MCF 10A (cell line): ENCODE measurements around the gene CHODL. TPM values are rescaled to one million over a fixed set of nuclear protein-coding genes. Genes with fewer than 3 reads are reported as not detected.

ENCODE experiments used
- BruUV-seq: library from RNA; stranded (reverse); fragments of 400-500 nt; replicated peaks from 2 replicates; lab custom pipeline; 2021; lab: Mats Ljungman, UMichigan
- CTCF ChIA-PET: fragments of 300-600 bp; sonication (Branson Sonifier 250); formaldehyde crosslinking; extraction: SDS; loops from one replicate; lab custom pipeline; 2021; ENCODE audit warnings: antibody characterized with exemption, inconsistent platforms; lab: Yijun Ruan, JAX
- POLR2A ChIA-PET: fragments of 300-600, 350-650 bp; sonication (Branson Sonifier 250); formaldehyde crosslinking; extraction: SDS; loops from one replicate; lab custom pipeline; 2020; ENCODE audit warnings: antibody characterized with exemption, inconsistent platforms; lab: Yijun Ruan, JAX
- DNase-seq: peaks from one replicate; pipeline ENCODE4 v3.0.0-alpha.2; 2018; ENCODE audit not compliant: unreplicated experiment
- H3K27ac Mint-ChIP-seq: one replicate; pipeline ENCODE4 v1.8.0; 2022; ENCODE audit warnings: mild to moderate bottlenecking, low read depth, mixed read lengths; ENCODE audit not compliant: unreplicated experiment
- H3K27me3 Mint-ChIP-seq: one replicate; pipeline ENCODE4 v1.8.0; 2022; ENCODE audit warnings: mixed read lengths; ENCODE audit not compliant: insufficient read depth, unreplicated experiment
- H3K36me3 Mint-ChIP-seq: one replicate; pipeline ENCODE4 v1.8.0; 2022; ENCODE audit warnings: mild to moderate bottlenecking, moderate library complexity, mixed read lengths; ENCODE audit not compliant: insufficient read depth, unreplicated experiment
- H3K4me1 Mint-ChIP-seq: one replicate; pipeline ENCODE4 v1.8.0; 2022; ENCODE audit warnings: mixed read lengths; ENCODE audit not compliant: insufficient read depth, unreplicated experiment
- H3K4me3 Mint-ChIP-seq: one replicate; pipeline ENCODE4 v1.8.0; 2022; ENCODE audit warnings: mild to moderate bottlenecking, moderate library complexity, mixed read lengths; ENCODE audit not compliant: unreplicated experiment
- H3K9me3 Mint-ChIP-seq: one replicate; pipeline ENCODE4 v1.8.0; 2022; ENCODE audit warnings: mixed read lengths; ENCODE audit not compliant: unreplicated experiment
- CTCF ChIP-seq: fragments of 200-600 bp; IDR thresholded peaks from one replicate; pipeline ENCODE4 v1.8.0; 2022; ENCODE audit warnings: antibody characterized with exemption, mild to moderate bottlenecking; ENCODE audit not compliant: unreplicated experiment
- intact Hi-C: fragments of 100-400 bp; cut with micrococcal nuclease; formaldehyde crosslinking; loops from 2 replicates; pipeline ENCODE4 v1.14.1; 2022
- total RNA-seq: library from RNA; stranded (reverse); gene quantifications from 2 replicates; pipeline ENCODE4 v1.2.3, GENCODE V29; 2022

Gene CHODL
- total RNA-seq, 1 experiment from 2014 or later: 0.19 TPM

GRCh38 chr21:18222346-18222745 lies 22.3 kb upstream of the CHODL start:
- intact Hi-C loops: no loop called here
- no peak for TF ChIP-seq CTCF
- H3K36me3 Mint-ChIP-seq: no peaks in the 10 kb centered on the region
- no peaks in the 10 kb centered on the region for H3K4me1 Mint-ChIP-seq
- H3K4me3 Mint-ChIP-seq: no peak overlapping the region
- POLR2A ChIA-PET: interaction anchor here (0.5 kb wide), 1 partner anchor 125 kb away, joined by 5 read pairs; no protein-coding TSS in a partner anchor
- H3K27me3 Mint-ChIP-seq: no peaks in the 10 kb centered on the region
- no peak for DNase-seq
- H3K9me3 Mint-ChIP-seq: peaks cover 10% of the 10 kb centered on the region
- BruUV-seq: no TSS peak
- H3K27ac Mint-ChIP-seq: no peak overlapping the region
- CTCF ChIA-PET: no interaction called here

- intact Hi-C loops: no loop called here
- POLR2A ChIA-PET: no interaction called here
Measured at GRCh38 chr21:18228060-18228739, 16.4 kb upstream of the CHODL start.

GRCh38 chr21:18235545-18235944 lies 9.1 kb upstream of the CHODL start:
- Mint-ChIP-seq H3K36me3 (no peaks in the 10 kb centered on the region), H3K4me1 (no peaks in the 10 kb centered on the region), H3K27ac (no peak overlapping the region), H3K9me3 (peaks cover 16% of the 10 kb centered on the region), H3K27me3 (no peaks in the 10 kb centered on the region), H3K4me3 (no peak overlapping the region)
- TF ChIP-seq CTCF: no peak
- BruUV-seq: no TSS peak
- intact Hi-C loops: no loop called here
- ChIA-PET CTCF (no interaction called here), POLR2A (no interaction called here)
- no peak for DNase-seq

More at GRCh38 chr21:18228060-18228739, 16.4 kb upstream of the CHODL start:
- no peak for TF ChIP-seq CTCF
- H3K9me3 Mint-ChIP-seq: peaks cover 6% of the 10 kb centered on the region
- no peak overlapping the region for H3K27ac Mint-ChIP-seq
- no peak for DNase-seq
- CTCF ChIA-PET: no interaction called here
- H3K27me3 Mint-ChIP-seq: no peaks in the 10 kb centered on the region
- no peaks in the 10 kb centered on the region for H3K36me3 Mint-ChIP-seq
- H3K4me1 Mint-ChIP-seq: no peaks in the 10 kb centered on the region
- BruUV-seq: no TSS peak
- H3K4me3 Mint-ChIP-seq: no peak overlapping the region

- no peak for DNase-seq
- intact Hi-C loops: no loop called here
- H3K9me3 Mint-ChIP-seq: no peaks in the 10 kb centered on the region
- POLR2A ChIA-PET: no interaction called here
- no peak overlapping the region for H3K27ac Mint-ChIP-seq
- peaks cover 5% of the 10 kb centered on the region for H3K4me1 Mint-ChIP-seq
- CTCF ChIA-PET: no interaction called here
- no peaks in the 10 kb centered on the region for H3K36me3 Mint-ChIP-seq
- no peak for TF ChIP-seq CTCF
- BruUV-seq: no TSS peak
- H3K27me3 Mint-ChIP-seq: no peaks in the 10 kb centered on the region
- no peak overlapping the region for H3K4me3 Mint-ChIP-seq
Measured at GRCh38 chr21:18245464-18245967, 883 bp downstream of the CHODL start.
